Stromal cell of bone marrow (primary cell): ENCODE data around the gene ARHGEF19.
A peak's percentile ranks its signal among the peaks of the same experiment; 100 is the strongest.
"Not testable (repeated sequence)": the region's sequence is repeated elsewhere in the genome, so short reads cannot be mapped to it uniquely, and the experiment has no call there.

Experiments
- DNase-seq: peaks from one replicate; pipeline ENCODE4 v3.0.0-alpha.2; 2012; ENCODE audit warnings: low read depth

ARHGEF19 gene

DNA sequence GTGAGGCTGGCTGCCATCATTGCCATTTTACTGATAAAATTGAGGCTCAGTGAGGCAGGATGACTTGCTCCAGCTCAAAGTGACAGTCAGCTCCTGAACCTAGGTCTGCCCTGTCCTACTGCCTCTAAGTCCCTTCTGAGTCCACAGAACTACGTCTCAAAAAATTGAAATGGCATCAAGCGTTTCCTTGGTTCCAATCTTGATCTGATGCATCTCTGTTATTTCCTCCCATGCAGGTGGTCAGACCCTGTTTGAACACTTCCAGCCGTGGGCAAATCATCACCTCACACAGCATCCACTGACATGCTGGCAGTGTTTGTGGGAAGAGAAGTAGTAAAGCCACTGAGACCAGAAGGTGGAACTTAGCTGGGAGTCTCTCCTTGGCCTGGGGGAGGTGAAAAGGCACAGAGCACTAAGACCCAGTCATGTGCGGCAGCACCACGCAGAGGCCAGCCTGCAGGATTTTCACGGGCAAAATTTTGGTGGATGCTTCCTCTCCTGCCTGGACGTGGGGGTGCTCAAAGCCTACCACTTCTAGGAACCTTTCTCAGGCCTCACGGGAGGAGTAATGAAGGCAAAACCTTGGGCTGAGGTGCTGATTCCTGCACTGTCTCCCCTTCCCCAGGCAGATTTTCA is 32.3 kb upstream of the ARHGEF19 start:
- DNase-seq = no peak

DNA sequence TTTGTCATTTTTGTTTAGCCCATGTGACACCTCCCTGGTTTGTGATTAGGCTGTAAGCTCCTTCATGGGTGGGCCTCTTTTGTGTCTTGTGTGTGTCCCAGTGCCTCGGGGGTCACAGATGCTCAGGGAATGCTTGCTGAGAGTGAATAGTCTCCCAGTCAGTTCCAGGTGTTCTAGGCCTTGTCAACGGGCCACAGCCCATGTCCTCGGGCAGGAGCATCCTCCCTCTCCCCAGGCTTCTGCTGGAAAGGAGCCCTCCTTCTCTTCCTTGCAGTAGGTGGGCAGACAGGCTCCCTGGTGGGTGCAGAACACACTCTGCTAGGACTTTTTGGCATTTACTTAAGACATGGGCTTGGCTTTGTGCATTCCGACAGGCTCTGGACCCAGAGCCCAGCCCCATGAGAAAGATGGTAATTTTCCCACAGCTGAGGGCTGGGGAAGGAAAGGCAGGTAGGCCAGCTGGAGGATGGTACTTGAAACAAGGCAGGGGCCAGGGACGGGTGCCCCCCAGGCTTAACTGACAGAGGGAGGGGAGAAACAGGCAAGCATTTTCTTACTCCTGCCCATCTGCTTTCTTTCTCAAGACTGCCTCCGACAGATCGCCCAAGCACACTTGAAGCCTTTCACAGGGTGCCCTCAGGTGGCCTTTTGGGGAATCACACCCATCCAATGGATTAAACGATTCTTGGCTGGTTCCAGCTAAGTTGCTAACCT is 31.6 kb upstream of the ARHGEF19 start:
- peak; percentile 65 for DNase-seq

DNA sequence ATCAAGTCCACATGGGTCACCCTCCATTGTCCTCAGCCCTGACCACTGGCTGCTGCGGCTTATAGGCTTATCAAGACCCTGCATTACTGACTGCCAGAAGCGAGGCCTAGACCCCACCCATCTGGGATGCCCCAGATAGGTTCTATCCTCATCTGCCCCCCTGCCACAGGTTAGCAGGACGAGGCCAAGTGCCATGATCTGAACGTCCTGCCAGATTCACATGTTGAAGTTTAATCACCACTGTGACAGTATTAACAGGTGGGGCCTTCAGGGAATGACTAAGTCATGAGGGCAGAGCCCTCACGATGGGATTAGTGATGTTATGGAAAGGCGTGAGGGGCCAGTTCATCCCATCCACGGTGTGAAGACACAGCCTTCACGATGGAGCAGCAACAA is 30.8 kb upstream of the ARHGEF19 start:
- DNase-seq = no peak

DNA sequence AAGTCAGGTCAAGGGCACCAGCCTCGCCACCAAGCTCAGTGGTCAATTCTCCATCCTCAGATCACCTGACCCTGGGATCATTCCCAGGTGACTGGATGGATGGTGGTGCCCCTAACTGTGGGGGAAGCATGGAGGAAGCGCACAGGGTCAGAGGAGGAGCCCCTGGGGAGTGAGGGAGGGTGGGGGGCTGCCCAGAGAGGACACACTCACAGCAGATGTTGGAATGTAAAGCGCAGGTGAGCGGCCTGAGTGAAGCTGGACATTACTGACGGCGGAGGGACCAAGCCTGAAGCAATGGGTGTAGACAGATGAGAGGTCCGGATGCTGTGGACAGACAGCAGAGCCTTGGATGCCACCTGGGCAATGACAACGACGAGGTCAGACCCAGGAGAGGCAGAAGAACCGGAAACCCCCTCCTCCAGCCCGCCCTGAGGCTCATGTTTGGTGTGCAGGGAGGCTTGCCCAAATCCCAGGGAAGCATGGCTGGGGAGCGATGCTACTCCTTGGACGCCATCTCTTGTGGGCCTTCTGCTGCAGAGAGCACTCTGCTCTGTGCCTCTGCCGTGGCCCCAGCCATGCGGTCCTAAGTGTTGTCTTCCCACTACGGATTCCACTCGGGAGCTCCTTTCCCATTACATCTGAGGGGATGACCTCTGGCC is 30.2 kb upstream of the ARHGEF19 start:
- no peak for DNase-seq

DNA sequence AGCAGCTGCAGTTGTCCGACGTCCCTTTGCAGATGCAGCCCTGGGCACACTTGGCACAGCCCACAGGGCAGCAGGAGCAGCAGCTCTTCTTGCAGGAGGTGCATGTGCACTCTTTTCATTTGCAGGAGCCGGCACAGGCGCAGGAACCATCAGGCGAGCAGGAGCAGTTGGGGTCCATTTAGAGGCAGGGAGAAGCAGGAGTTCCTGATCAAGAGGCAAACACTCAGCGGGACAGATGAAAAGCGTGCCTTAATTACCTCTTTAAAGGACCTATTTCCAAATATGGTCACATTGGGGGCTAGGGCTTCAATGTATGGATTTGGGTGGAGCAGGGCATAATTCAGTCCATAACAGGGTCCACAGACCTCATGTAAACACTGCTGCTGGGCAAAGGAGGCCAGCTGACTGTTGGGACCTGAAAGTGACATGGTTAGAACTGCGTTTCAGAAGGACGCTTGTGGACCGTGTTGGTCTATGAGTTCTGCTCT is 28.8 kb upstream of the ARHGEF19 start:
- no peak for DNase-seq

DNA sequence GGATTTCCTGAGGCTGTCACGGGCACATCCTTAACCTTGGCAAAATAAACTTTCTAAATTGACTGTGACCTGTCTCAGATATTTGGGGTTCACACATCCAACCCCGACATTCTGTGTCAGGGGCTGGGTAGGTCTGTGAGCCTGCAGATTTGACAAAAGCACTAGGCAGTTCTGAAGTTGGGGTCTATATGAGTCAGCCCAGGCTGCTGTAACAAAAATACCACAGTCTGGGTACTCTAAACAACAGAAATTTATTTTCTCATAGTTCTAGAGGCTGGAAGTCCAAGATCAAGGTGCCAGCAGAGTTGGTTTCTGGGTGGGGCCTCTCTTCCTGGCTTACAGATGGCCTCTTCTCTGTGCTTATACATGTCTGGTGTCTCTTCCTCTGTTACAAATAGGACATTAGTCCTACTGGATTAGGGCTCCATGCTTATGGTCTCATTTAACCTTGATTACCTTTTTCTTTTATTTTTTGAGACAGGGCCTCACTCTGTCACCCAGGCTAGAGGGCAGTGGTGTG is 27.6 kb upstream of the ARHGEF19 start:
- no peak for DNase-seq

DNA sequence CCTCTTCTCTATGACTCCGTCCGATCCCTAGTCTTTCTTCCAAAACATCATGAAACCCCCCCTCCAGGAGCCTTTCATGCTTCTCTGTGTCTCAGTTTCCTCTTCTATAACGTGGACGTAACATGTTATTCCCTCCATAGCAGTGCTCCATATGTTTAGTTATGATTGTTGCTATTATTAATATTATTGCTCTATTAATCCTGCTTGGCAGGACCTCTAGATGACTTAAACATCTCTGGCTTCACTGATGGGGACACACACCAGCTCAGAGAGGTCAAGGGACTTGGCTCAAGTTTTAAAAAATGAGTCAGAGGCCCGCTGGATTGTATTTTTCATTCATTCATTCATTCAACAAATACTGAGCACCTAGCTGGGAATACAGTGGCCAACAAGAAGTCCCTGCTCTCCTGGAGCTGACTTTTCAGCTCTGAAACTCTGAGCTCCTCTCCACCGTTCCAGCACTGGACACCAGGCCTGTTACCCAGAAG is 24.9 kb upstream of the ARHGEF19 start:
- no peak for DNase-seq

DNA sequence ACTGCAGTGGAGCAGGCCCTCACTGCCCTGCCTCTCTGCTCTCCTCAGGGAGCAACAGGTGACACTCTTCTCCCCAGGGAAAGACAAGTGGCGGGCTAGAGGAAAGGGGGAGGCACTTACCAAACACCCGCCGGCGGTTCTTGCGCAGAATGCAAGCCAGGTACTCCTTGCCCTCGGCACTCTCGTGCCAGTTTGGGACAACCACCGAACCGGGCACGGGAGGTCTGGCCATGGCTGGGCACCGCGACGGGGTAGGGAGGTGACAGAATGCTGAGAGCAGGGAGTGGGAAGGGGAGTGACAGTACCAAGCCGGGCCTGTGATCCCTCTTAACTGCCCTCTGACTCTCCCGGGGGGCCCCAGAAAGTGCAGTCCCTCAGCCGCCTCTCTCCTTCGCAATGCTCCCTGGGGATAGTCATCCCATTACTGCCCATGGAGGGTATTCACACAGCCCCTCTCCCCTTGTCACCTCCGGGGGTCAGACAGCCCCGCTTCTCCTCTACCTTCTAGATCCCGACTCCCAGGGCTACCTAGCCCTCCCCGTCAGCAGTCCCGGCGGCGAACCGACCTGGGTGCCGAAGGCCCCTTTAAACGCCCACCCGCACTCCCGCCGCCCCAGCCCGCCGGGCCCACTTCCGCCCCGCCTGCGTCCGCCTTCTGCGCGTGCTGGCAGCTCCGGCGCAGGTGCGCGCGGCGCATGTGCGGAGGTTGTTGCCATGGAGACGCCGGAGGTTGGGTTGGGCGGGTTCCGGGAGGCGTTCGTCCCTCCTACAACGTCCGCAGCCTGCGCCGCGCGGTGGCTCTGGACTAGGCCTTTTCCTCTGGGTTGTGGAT is 24.3 kb upstream of the ARHGEF19 start, which contains the start of gene CPLANE2:
CPLANE2 (minus strand) TSS at position 673 of the 832 bp plus-strand sequence; CDS start at position 232, 441 bp downstream.
- peak; percentile 70 for DNase-seq

DNA sequence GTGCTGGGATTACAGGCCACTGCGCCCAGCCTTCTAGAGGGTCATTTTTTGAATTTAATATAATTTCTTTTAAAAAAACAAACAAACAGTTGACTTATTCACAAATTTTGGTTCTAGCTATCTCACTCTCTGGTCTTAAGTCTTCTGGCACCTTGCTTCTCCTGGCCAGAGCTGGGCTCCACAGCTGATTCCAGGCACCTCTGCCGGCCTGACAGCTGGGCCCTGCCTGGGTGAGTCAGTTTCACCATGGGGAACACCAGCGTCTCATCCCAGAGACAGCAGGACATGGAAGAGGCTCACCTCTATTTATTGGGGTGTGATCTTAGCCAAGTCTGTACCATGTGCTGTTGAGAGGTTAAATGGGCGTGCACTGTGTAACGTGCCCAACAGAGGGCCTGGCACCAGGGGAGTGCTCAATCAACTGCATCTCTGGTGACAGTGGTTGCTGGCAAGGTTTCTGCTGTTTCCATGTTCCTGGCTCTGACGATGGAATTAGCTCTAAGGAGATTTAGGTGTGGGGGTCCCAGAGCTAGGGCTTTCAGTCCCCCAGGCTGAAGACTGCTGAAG is 23.6 kb upstream of the ARHGEF19 start:
- DNase-seq = no peak

DNA sequence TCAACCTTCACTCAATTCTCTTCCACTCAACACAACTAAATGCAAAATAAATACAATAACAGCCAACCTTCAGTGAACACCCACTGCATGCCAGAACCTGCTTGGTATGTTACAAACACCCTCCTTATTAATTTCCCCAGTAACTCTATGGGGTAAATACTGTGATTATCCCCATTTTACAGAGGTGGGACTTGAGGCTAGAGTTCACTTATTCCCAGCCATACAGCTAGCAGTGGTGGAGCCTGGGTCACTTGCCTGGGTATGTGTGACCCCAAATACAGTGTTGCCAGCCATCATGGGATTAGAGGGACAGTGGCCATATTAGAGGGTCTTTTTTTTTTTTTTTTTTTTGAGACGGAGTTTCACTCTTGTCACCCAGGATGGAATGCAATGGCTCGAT is 22.9 kb upstream of the ARHGEF19 start:
- DNase-seq = no peak

DNA sequence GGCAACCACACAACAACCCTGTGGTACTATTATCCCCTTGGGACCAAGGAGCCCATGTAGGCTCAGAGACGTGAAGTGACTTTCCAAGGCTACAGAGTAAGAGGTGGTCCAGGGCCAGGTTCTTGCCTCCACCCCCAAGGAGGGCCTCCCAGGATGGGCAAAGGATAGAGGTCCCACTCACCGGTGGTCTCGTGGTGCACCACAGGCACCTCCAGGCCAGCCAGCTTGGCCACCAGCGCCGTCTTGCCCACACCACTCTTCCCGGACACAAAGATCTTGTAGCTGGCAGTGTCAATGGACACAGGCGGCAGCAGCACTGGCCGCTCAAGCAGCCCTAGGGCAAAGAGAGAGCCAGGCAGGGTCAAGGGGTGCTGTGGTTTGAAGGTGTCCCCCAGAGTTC is 21.0 kb upstream of the ARHGEF19 start:
- DNase-seq = no peak

DNA sequence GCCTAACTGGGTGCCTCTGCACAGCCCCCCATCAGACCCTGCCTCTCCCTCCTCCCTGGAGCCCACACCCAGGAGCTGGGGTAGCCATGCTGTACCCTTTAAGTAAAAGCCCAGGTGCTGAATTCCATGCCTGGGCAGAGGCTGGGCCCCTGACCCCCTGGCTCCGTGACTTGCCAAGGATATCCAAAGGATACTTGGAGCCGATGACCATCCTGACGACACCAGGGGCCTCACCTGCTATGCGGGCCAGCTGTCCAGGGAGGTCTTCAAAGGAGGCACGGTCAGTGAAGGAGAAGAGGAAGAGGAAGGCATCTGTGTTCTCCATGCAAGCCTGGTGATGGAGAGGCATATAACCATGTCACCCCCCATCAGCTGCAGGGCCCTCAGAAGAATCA is 19.9 kb upstream of the ARHGEF19 start:
- DNase-seq = no peak

DNA sequence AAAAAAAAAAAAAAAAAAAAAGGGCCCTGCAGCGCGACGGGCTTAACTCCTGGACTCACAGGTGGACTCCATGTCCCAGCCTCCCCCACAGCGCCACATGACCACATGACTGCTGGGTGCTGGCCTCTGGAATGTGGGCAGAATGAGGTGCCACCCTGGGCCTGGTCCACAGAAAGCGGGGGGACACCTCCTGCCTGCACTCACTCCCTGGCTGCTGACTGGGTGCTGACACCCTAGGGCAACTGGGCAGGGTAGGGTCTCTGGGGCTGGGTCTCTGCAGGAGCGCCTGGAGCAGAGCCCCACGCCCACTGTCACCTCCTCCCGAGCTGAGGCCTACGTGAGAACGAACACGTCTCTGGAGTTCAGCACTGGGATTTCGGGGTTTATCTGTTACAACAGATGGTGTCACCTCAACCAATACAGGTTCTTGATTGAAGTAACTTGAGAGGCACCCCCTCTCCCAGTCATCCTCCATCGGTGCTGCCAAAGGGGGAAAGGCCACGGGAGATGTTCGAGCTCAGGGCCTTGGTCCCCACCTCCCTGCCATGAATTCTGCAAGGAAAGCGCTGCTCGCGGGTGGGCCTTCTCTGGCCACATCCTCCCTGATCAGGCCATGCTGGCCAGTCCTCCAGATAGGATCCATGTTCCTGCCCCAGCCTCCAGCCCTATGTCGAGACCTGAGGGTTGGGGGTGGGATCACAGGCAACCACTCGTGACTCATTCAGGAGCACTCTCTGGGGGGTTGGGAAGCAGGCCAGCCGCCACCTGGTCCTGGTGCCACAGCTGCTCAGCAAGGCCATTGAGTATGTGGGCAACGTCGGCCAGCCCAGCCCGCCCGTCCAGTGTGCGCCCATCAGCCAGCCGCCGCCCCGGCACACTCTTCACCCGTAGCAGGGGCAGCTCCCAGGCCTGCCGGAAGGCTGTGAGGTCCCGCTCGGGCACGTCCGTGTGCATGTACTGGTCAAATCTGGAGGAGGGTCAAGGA is 19.2 kb upstream of the ARHGEF19 start:
- DNase-seq = no peak

DNA sequence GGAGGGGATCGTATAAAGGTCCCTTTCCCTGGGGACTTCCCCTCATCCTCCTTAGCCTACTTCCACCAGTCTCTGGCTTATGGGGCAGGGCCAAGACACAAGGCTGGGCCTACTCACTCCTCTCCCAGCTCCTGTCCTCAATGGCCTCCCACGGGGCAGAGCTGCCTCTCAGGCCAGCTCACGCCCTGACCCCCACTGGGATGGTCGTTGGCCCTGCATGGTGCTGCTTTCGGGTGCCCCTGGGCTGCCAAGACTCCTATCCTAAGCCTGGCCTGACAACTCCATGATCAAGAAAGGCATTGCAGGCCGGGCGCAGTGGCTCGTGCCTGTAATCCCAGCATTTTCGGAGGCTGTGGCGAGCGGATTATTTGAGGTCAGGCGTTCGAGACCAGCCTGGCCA is 18.3 kb upstream of the ARHGEF19 start:
- DNase-seq = no peak

DNA sequence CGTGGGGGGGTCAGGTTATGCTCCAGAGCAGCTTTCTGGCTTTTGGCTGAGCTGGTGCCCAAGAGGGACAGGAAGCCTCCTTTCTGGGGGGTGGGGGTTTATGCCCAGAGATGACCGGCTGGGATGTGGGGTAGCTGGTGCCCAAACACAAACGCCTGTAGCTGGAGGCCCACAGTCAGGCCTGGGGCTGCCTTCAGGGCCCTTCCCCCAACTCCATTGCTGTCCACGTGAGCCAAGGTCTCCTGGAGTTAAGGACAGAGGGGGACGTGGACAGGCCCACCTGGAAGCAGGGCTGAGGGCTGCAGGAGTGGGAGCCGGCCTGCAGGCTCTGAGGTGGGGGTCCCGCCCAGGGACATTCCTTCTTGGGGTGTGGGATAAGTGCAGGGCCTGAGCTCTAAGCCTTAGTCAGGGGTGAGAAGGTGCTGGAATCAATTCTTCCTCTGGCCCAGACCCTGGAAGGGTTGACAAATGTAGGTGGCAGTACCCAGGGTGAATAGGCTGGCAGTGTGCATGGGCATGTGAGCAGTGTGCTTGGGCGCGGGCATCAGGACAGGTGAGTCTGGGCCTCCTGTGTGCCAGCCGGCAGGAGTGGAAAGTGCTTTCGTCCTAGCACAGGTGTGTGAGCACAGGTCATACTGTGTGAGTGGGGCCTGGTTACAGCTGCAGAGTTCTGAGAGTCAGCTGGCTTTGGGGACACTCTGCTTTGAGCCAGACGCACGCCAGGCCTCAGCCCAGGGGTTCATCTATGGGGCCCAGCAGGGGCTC is 17.7 kb upstream of the ARHGEF19 start:
- no peak for DNase-seq

DNA sequence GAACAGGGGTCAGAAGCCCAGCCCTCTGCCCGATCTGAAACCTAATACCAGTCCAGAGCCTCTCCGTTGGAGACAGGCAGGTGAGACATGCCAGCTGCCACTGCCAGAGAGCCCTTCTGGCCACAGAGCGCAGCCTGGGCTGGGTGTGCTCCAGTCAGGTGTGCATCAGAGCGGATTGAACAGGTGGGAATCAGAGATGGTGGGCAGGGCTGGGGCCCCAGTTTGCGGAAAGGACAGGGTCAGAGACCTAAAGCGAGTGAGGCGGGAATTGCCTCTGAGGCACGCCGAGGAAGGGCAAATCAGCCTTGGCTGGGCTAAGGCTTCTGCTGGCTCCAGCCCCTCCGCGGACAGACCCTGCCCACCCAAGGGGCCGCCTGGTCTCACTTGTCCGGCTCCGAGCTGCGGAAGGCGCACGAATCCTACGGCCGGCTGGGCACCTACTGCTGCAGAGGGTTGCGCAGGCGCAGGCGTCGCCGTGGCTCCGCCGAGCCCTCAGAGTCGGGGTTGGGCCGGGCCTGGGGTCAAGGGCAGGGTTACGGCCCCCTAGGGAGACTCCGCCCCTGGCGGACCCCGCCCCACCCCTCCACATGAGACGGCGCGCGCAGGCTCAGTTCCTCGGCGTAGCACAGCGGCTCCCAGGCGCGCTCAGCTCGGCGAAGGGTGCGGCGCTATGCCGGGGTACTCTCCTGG is 14.2 kb upstream of the ARHGEF19 start:
- no peak for DNase-seq

DNA sequence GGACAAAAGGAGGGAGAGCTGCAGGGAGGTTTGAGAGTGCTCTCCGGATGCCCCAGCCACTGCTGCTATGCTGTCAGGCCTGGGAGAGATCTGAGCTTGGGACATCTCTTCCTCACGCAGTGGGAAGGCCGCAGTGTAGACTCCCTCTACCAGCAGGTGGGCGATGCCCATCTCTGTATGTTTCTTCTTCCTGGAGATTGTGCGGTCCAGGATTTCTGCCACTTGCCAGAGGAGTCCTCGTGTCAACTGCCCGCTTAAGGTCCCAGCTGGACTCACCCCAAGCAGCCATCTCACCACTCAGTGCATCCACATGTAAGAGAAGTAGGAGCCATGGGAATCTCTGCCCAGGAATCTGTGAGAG is 13.7 kb upstream of the ARHGEF19 start:
- DNase-seq = no peak

DNA sequence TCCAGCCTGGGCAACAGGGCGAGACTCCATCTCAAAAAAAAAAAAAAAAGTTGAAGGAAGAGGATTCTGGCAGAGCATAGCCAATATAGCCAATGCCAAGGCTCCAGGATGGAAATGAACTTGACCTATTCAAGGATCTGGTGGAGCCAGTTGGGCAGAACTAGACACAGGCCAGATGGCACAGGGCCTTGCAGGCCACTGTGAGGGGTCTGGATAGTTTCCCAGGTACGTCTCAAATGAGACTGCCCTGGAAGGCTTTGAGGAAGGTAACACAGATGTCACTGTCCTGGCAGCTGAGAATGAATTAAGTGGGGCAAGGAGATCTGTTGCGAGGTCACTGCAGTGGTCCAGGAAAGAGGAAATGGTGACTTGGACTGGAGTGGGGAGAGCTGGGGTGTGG is 12.0 kb upstream of the ARHGEF19 start:
- no peak for DNase-seq

DNA sequence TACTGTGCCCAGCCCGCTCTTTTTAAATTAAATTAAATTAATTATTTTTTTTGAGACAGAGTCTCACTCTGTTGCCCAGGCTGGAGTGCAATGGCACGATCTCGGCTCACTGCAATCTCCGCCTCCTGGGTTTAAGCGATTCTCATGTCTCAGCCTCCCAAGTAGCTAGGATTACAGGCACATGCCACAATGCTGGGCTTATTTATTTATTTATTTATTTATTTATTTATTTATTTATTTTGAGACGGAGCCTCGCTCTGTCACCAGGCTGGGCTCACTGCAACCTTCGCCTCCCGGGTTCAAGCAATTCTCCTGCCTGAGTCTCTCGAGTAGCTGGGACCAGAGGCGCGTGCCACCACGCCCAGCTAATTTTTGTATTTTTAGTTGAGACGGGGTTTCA is 10.3 kb upstream of the ARHGEF19 start:
- not testable (repeated sequence) for DNase-seq
